Measurements from ENCODE around the gene TCFL5.

TCFL5 gene

DNA sequence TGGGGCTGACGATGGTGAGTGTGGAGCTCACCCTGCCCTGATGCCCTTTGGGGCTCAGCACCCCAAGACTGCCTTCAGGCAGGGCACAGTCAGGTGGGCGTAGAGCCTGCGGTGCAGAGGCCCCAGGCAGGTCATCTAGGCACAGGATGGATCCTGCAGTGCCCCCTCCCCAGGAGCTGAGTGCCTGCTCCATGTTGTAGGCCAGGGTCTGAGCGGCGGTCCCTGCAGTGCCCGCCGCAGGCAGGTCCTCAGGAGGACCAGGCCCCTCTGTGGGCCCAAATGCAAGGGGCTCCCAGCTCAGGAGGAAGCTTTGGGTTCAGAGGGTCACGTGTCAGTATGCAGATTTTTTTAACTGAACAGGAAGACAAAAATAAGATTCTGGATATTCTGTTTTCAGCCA, 62.6 kb downstream of the TCFL5 start:
- H3K4me3 ChIP-seq (ENCODE audit: insufficient read depth in 1 of 2, low read depth in 1 of 2, low read length in 2 of 2) = no peak overlapping the region
- H2AK5ac ChIP-seq (ENCODE audit: low read length, severe bottlenecking) = no peak overlapping the region
- H2BK120ac ChIP-seq (ENCODE audit: low read depth, low read length) = no peak overlapping the region
- H2AFZ ChIP-seq (ENCODE audit: low read depth, low read length) = no peak overlapping the region
- H4K91ac ChIP-seq (ENCODE audit: low read length) = no peak overlapping the region
- no peak overlapping the region for H3K14ac ChIP-seq (ENCODE audit: low read length in 2 of 2)
- H3K27me3 ChIP-seq (ENCODE audit: control insufficient read depth in 1 of 2, insufficient read depth in 1 of 2, low read length in 2 of 2) = no peaks in the 10 kb centered on the region
- DNase-seq = no peak
- peaks cover 19% of the 10 kb centered on the region for H3K79me1 ChIP-seq (replicated peaks; ENCODE audit: low read length, poor library complexity, severe bottlenecking)
- no peak overlapping the region for H2BK12ac ChIP-seq (ENCODE audit: low read length in 2 of 2)
- peaks cover 46 to 48% of the 10 kb centered on the region in 2 experiments for H3K36me3 ChIP-seq (ENCODE audit: control insufficient read depth in 1 of 2, insufficient read depth in 2 of 2, low read depth in 1 of 2, low read length in 2 of 2)
- no peak overlapping the region for H3K4ac ChIP-seq (ENCODE audit: low read depth in 1 of 2, low read length in 2 of 2)
- H3K23ac ChIP-seq (ENCODE audit: low read length in 2 of 2) = no peak overlapping the region
- no peak overlapping the region for H3K18ac ChIP-seq (ENCODE audit: low read depth in 1 of 2, low read length in 2 of 2)
- no peak overlapping the region for H4K8ac ChIP-seq (ENCODE audit: low read length)
- H3K9me3 ChIP-seq (ENCODE audit: control insufficient read depth, low read length) = no peaks in the 10 kb centered on the region
- WGBS = 96% methylated on average over 8 of the region's 8 CpGs
- H2BK15ac ChIP-seq (ENCODE audit: low read depth, poor library complexity, severe bottlenecking) = no peak overlapping the region
- no peak overlapping the region for H3K9ac ChIP-seq (ENCODE audit: low read length)
- H3K4me2 ChIP-seq (ENCODE audit: low read length, poor library complexity, severe bottlenecking) = no peak overlapping the region
- peaks cover 29% of the 10 kb centered on the region for H3K4me1 ChIP-seq (ENCODE audit: control insufficient read depth, insufficient read depth, low read depth, low read length)
- H3K27ac ChIP-seq (ENCODE audit: low read length, poor library complexity, severe bottlenecking) = no peak overlapping the region
- H2BK5ac ChIP-seq (ENCODE audit: low read depth, low read length, poor library complexity, severe bottlenecking) = no peak overlapping the region

DNA sequence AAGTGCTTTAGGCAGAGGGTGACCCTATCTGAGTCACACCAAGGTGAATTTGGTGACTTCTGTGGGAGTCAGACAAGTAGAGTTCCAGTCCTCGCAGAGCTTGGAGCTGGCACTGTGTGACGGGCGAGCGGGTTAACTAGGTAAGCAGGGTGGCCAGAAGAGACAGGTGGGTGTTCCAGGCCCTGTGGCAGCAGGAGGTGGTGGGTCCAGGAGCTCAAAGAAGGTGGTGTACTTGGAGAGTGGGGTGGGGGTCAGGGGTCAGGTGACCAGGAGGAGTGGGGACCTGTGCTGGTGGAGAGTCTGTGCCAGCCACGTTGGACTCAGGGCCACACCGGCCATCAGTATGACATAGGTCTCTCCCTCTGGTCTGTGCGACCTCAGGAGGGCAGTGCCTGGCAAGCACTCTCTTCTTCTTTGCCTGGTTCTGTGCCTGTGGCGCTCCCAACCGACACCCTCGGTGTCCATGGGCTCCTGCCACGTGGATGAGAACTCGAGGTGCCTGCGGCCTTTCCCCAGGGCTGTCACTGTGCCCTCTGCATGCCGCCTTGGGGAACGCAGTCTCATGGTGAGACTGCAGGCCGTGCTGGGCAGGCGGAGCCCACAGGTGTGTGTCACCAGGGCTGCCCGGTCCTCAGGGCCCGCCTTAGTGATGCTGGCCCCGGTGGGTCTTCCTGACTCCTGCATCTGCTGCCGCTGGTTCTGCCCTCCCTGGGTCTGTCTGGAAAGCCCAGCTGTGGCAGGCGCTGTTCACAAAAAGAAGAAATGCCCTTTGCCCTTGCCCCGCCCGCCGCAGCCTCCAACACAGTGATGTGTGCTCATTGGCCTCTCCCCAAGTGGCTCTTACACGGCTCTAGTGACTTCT, 63.7 kb downstream of the TCFL5 start:
- Histone ChIP-seq H3K36me3 (ENCODE audit: control insufficient read depth in 1 of 2, insufficient read depth in 2 of 2, low read depth in 1 of 2, low read length in 2 of 2) (peaks cover 46 to 48% of the 10 kb centered on the region in 2 experiments), H3K9ac (ENCODE audit: low read length) (peak overlapping the region; percentile 80), H4K91ac (ENCODE audit: low read length) (no peak overlapping the region), H2AK5ac (ENCODE audit: low read length, severe bottlenecking) (no peak overlapping the region), H3K27ac (ENCODE audit: low read length, poor library complexity, severe bottlenecking) (no peak overlapping the region), H3K4me1 (ENCODE audit: control insufficient read depth, insufficient read depth, low read depth, low read length) (peaks cover 40% of the 10 kb centered on the region), H3K4me2 (ENCODE audit: low read length, poor library complexity, severe bottlenecking) (peak overlapping the region; percentile 2), H3K27me3 (ENCODE audit: control insufficient read depth in 1 of 2, insufficient read depth in 1 of 2, low read length in 2 of 2) (no peaks in the 10 kb centered on the region), H3K79me1 (replicated peaks; ENCODE audit: low read length, poor library complexity, severe bottlenecking) (peaks cover 19% of the 10 kb centered on the region), H3K4ac (ENCODE audit: low read depth in 1 of 2, low read length in 2 of 2) (no peak overlapping the region), H4K8ac (ENCODE audit: low read length) (no peak overlapping the region), H3K23ac (ENCODE audit: low read length in 2 of 2) (peak overlapping the region in 1 of 2 experiments; percentile 32), H2BK15ac (ENCODE audit: low read depth, poor library complexity, severe bottlenecking) (no peak overlapping the region), H3K9me3 (ENCODE audit: control insufficient read depth, low read length) (no peaks in the 10 kb centered on the region), H2BK120ac (ENCODE audit: low read depth, low read length) (no peak overlapping the region), H3K14ac (ENCODE audit: low read length in 2 of 2) (no peak overlapping the region), H2BK5ac (ENCODE audit: low read depth, low read length, poor library complexity, severe bottlenecking) (no peak overlapping the region), H3K4me3 (ENCODE audit: insufficient read depth in 1 of 2, low read depth in 1 of 2, low read length in 2 of 2) (peak overlapping the region; percentile 8 to 82), H2AFZ (ENCODE audit: low read depth, low read length) (no peak overlapping the region), H3K18ac (ENCODE audit: low read depth in 1 of 2, low read length in 2 of 2) (no peak overlapping the region), H2BK12ac (ENCODE audit: low read length in 2 of 2) (no peak overlapping the region)
- DNase-seq = no peak
- 94% methylated on average over 26 of the region's 26 CpGs for WGBS

DNA sequence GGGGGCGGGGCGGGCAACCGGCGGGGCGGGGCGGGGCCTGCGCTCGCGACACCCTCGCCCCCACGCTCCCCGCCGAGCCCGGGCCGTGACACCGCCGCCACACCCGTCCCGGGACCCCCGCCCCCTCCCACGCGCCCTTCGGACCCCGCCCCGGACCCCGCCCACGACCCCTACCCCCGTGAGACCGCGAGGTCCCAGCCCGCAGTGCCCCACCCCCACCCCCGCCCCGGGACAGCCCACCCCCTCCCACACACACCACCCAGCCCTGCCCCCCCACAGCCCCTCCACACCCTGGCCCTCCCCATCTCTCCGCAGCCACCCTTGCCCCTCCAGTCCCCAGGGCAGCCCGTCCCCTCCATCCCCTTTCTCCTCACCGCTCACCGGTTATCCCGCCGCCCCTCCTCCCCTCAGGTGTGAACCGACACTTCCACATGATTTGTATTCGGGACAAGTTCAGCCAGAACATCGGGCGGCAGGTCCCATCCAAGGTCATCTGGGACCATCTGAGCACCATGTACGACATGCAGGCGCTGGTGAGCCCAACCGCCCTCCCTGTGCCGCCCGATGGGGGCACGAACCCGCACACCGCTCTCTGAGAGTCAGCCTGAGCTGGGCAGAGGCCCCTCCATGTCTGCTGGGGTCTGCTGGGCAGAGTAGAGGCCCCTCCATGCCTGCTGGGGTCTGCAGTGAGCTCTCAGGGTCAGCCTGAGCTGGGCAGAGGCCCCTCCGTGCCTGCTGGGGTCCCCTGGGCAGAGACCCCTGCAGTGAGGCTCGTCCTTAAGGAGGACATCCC, 64.7 kb downstream of the TCFL5 start:
- no peak for DNase-seq
- Histone ChIP-seq H2BK15ac (ENCODE audit: low read depth, poor library complexity, severe bottlenecking) (no peak overlapping the region), H2BK120ac (ENCODE audit: low read depth, low read length) (peak overlapping the region; percentile 36), H3K27ac (ENCODE audit: low read length, poor library complexity, severe bottlenecking) (no peak overlapping the region), H3K23ac (ENCODE audit: low read length in 2 of 2) (peak overlapping the region in 1 of 2 experiments; percentile 36), H3K4me1 (ENCODE audit: control insufficient read depth, insufficient read depth, low read depth, low read length) (peaks cover 48% of the 10 kb centered on the region), H2AK5ac (ENCODE audit: low read length, severe bottlenecking) (peak overlapping the region; percentile 20), H3K4me3 (ENCODE audit: insufficient read depth in 1 of 2, low read depth in 1 of 2, low read length in 2 of 2) (peak overlapping the region; percentile 77 to 87), H3K4ac (ENCODE audit: low read depth in 1 of 2, low read length in 2 of 2) (peak overlapping the region; percentile 16 to 87), H3K9ac (ENCODE audit: low read length) (peak overlapping the region; percentile 80), H3K14ac (ENCODE audit: low read length in 2 of 2) (peak overlapping the region in 1 of 2 experiments; percentile 95), H2BK5ac (ENCODE audit: low read depth, low read length, poor library complexity, severe bottlenecking) (no peak overlapping the region), H3K27me3 (ENCODE audit: control insufficient read depth in 1 of 2, insufficient read depth in 1 of 2, low read length in 2 of 2) (no peaks in the 10 kb centered on the region), H3K79me1 (replicated peaks; ENCODE audit: low read length, poor library complexity, severe bottlenecking) (peaks cover 19% of the 10 kb centered on the region), H3K4me2 (ENCODE audit: low read length, poor library complexity, severe bottlenecking) (peak overlapping the region; percentile 84), H3K36me3 (ENCODE audit: control insufficient read depth in 1 of 2, insufficient read depth in 2 of 2, low read depth in 1 of 2, low read length in 2 of 2) (peaks cover 45% of the 10 kb centered on the region in 2 experiments), H2BK12ac (ENCODE audit: low read length in 2 of 2) (peak overlapping the region in 1 of 2 experiments; percentile 45), H4K8ac (ENCODE audit: low read length) (no peak overlapping the region), H2AFZ (ENCODE audit: low read depth, low read length) (no peak overlapping the region), H3K9me3 (ENCODE audit: control insufficient read depth, low read length) (no peaks in the 10 kb centered on the region), H4K91ac (ENCODE audit: low read length) (no peak overlapping the region), H3K18ac (ENCODE audit: low read depth in 1 of 2, low read length in 2 of 2) (peak overlapping the region; percentile 64 to 90)
- WGBS = 56% methylated on average over 20 of the region's 53 CpGs

Measured in mesenchymal stem cell (in vitro differentiated cells and primary cell).